Prostate gland (tissue), 2 donors: ENCODE results near the gene SLC26A9.

Source experiments
- POLR2A ChIP-seq: fragments of 450-650 bp; IDR thresholded peaks from one replicate; pipeline ENCODE4 v1.6.1; 2016; ENCODE audit warnings: antibody characterized with exemption, mild to moderate bottlenecking
- TF ChIP-seq, protein P1 (sequence below), 4 experiments: fragments of 200-600 bp in 2 of 4; fragments of 450-650 bp in 2 of 4; sonication (generic) in 2 of 4; IDR thresholded peaks; 1 replicate in 3 of 4; 2 replicates in 1 of 4; pipeline ENCODE4 v1.5.1; 2016 to 2019; ENCODE audit warnings: antibody characterized with exemption in 4 of 4, mild to moderate bottlenecking in 2 of 4, moderate library complexity in 2 of 4

DNA sequence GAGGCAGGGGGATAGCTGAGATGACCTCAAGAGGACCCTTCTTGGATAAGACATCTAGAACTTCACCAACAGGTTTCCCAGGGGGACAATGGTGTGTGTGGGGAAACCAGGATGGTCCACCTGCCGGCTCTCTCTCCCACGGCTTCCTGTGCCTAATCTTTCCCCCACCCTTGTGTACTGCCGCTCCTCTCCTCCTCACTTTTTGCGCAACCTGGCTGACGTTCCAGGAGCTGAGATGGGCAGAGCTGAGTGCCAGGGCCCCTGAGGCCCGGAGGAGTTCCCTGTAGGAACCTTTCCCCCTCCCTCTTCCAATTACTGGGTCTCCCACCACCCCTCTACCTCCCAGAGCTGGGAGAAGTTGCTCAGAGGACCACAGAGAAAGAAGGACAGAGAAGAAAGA lies 6.9 kb downstream of the SLC26A9 start:
- TF ChIP-seq, protein P1, sequence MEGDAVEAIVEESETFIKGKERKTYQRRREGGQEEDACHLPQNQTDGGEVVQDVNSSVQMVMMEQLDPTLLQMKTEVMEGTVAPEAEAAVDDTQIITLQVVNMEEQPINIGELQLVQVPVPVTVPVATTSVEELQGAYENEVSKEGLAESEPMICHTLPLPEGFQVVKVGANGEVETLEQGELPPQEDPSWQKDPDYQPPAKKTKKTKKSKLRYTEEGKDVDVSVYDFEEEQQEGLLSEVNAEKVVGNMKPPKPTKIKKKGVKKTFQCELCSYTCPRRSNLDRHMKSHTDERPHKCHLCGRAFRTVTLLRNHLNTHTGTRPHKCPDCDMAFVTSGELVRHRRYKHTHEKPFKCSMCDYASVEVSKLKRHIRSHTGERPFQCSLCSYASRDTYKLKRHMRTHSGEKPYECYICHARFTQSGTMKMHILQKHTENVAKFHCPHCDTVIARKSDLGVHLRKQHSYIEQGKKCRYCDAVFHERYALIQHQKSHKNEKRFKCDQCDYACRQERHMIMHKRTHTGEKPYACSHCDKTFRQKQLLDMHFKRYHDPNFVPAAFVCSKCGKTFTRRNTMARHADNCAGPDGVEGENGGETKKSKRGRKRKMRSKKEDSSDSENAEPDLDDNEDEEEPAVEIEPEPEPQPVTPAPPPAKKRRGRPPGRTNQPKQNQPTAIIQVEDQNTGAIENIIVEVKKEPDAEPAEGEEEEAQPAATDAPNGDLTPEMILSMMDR (IDR thresholded peaks at IDR 0.05): no peak
- TF ChIP-seq POLR2A: no peak
